WTC11 (cell line): Measurements from ENCODE around the gene AGBL1.

Experiments
- FOXP1 ChIP-seq: sonication (generic); formaldehyde crosslinking; IDR thresholded peaks from 2 replicates; pipeline ENCODE4 v1.8.0; 2022; ENCODE audit warnings: missing genetic modification reagents, mild to moderate bottlenecking, moderate library complexity, borderline replicate concordance
- JAZF1 ChIP-seq: fragments of 250-450 bp; sonication (Bioruptor Pico); IDR thresholded peaks from 2 replicates; pipeline ENCODE4 v1.9.0; 2021; ENCODE audit warnings: moderate library complexity, mild to moderate bottlenecking, inconsistent platforms
- NFE2L1 ChIP-seq: sonication (generic); formaldehyde crosslinking; IDR thresholded peaks from 2 replicates; pipeline ENCODE4 v1.8.1; 2023; ENCODE audit warnings: missing genetic modification reagents
- ZNF121 ChIP-seq: sonication (generic); formaldehyde crosslinking; IDR thresholded peaks from 2 replicates; pipeline ENCODE4 v1.8.0; 2023; ENCODE audit warnings: missing genetic modification reagents
- TF ChIP-seq, protein P1 (sequence below): sonication (generic); formaldehyde crosslinking; IDR thresholded peaks from 2 replicates; pipeline ENCODE4 v1.8.1; 2022; ENCODE audit warnings: low read depth, mild to moderate bottlenecking, moderate library complexity, missing genetic modification reagents, borderline replicate concordance
- TF ChIP-seq, protein P2 (sequence below): sonication (generic); formaldehyde crosslinking; IDR thresholded peaks from 2 replicates; pipeline ENCODE4 v1.8.0; 2022; ENCODE audit warnings: mild to moderate bottlenecking, missing genetic modification reagents
- TF ChIP-seq, protein P3 (sequence below): fragments of 200-600 bp; IDR thresholded peaks from 2 replicates; pipeline ENCODE4 v1.8.0; 2022; ENCODE audit warnings: antibody characterized with exemption

DNA sequence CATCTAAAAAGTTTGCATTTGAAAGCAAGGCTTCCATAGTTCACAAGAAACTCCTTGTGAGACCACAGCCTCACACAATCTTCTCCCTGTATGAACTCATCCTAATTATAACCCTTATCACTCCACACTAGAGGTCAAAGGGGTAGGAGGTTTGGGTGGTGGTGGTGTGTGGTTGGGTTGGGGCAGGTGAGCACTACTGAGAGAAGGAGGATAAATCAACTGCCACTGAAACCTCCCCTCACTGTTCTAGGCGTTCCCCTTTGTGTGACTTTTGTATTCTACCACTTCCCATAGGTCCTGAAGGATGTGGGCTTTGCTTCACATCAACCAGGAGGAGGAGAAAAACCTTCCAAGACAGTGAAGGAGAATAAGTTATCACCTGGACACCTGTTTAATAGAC lies 6.4 kb upstream of the AGBL1 start:
- TF ChIP-seq, protein P1, sequence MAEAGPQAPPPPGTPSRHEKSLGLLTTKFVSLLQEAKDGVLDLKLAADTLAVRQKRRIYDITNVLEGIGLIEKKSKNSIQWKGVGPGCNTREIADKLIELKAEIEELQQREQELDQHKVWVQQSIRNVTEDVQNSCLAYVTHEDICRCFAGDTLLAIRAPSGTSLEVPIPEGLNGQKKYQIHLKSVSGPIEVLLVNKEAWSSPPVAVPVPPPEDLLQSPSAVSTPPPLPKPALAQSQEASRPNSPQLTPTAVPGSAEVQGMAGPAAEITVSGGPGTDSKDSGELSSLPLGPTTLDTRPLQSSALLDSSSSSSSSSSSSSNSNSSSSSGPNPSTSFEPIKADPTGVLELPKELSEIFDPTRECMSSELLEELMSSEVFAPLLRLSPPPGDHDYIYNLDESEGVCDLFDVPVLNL (CRISPR knock-in tag) = no peak
- TF ChIP-seq NFE2L1 (no peak), ZNF121 (no peak), FOXP1 (CRISPR knock-in tag) (no peak), JAZF1 (CRISPR knock-in tag) (no peak)
- TF ChIP-seq, protein P2, sequence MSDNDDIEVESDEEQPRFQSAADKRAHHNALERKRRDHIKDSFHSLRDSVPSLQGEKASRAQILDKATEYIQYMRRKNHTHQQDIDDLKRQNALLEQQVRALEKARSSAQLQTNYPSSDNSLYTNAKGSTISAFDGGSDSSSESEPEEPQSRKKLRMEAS (CRISPR knock-in tag) = no peak
- TF ChIP-seq, protein P3, sequence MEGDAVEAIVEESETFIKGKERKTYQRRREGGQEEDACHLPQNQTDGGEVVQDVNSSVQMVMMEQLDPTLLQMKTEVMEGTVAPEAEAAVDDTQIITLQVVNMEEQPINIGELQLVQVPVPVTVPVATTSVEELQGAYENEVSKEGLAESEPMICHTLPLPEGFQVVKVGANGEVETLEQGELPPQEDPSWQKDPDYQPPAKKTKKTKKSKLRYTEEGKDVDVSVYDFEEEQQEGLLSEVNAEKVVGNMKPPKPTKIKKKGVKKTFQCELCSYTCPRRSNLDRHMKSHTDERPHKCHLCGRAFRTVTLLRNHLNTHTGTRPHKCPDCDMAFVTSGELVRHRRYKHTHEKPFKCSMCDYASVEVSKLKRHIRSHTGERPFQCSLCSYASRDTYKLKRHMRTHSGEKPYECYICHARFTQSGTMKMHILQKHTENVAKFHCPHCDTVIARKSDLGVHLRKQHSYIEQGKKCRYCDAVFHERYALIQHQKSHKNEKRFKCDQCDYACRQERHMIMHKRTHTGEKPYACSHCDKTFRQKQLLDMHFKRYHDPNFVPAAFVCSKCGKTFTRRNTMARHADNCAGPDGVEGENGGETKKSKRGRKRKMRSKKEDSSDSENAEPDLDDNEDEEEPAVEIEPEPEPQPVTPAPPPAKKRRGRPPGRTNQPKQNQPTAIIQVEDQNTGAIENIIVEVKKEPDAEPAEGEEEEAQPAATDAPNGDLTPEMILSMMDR = no peak
